GM21515 (cell line): ENCODE measurements around the gene REG1A.

ENCODE experiments used
- ATAC-seq: cut with Tn5 transposase; IDR thresholded peaks from one replicate; pipeline ENCODE4 v1.9.1; 2021; ENCODE audit not compliant: unreplicated experiment

REG1A gene

GRCh38 chr2:79124907-79125720 is 4.8 kb downstream of the REG1A start:
- ATAC-seq = no peak

- ATAC-seq = no peak
Observed at GRCh38 chr2:79125721-79125985, 5.4 kb downstream of the REG1A start.

- no peak for ATAC-seq
Observed at GRCh38 chr2:79128406-79128805, 8.1 kb downstream of the REG1A start.

- ATAC-seq = no peak
Observed at GRCh38 chr2:79129260-79129659, 9.0 kb downstream of the REG1A start.

GRCh38 chr2:79129804-79130203 is 9.5 kb downstream of the REG1A start:
- ATAC-seq = no peak

- ATAC-seq = no peak
Observed at GRCh38 chr2:79131687-79132086, 11.4 kb downstream of the REG1A start.

- no peak for ATAC-seq
Observed at GRCh38 chr2:79138385-79138784, 18.1 kb downstream of the REG1A start.

GRCh38 chr2:79139423-79139822 is 19.1 kb downstream of the REG1A start:
- ATAC-seq = no peak

- ATAC-seq = no peak
Observed at GRCh38 chr2:79155826-79156476, 35.7 kb downstream of the REG1A start.

GRCh38 chr2:79159030-79159429 is 38.7 kb downstream of the REG1A start:
- ATAC-seq = no peak

GRCh38 chr2:79159653-79160052 is 39.4 kb downstream of the REG1A start, which contains the start of gene REG3A:
TSS of gene REG3A (minus strand) at chr2:79159753. CDS start at chr2:79159405, 348 bp downstream.
- no peak for ATAC-seq

GRCh38 chr2:79162132-79162531 is 41.8 kb downstream of the REG1A start:
- no peak for ATAC-seq

GRCh38 chr2:79162801-79163200 is 42.5 kb downstream of the REG1A start:
- no peak for ATAC-seq

- ATAC-seq = no peak
Observed at GRCh38 chr2:79171348-79171958, 51.2 kb downstream of the REG1A start.
